HepG2 (cell line): ENCODE results near the gene L2HGDH.

Experiments
- CBFB ChIP-seq: sonication (generic); formaldehyde crosslinking; IDR thresholded peaks from 2 replicates; pipeline ENCODE4 v1.4.0; 2020; ENCODE audit warnings: missing genetic modification reagents
- FOXM1 ChIP-seq: sonication (generic); formaldehyde crosslinking; IDR thresholded peaks from 2 replicates; pipeline ENCODE4 v1.5.0; 2020; ENCODE audit warnings: missing genetic modification reagents
- HINFP ChIP-seq: sonication (generic); formaldehyde crosslinking; IDR thresholded peaks from 2 replicates; pipeline ENCODE4 v1.4.0; 2020; ENCODE audit warnings: low read depth, mild to moderate bottlenecking, missing genetic modification reagents
- TAF15 ChIP-seq: fragments of 200-400 bp; formaldehyde crosslinking; IDR thresholded peaks from one replicate; pipeline ENCODE4 v1.6.1; 2018; ENCODE audit warnings: mild to moderate bottlenecking, low read depth, low read length; ENCODE audit not compliant: poor library complexity, severe bottlenecking
- ZBTB34 ChIP-seq: sonication (generic); formaldehyde crosslinking; IDR thresholded peaks from 2 replicates; pipeline ENCODE4 v1.8.0; 2022; ENCODE audit warnings: mild to moderate bottlenecking, missing genetic modification reagents
- ZBTB40 ChIP-seq, 2 experiments: fragments of 450-650 bp in 1 of 2; sonication (generic) in 1 of 2; formaldehyde crosslinking in 1 of 2; IDR thresholded peaks; 2 replicates each; pipeline versions ENCODE4 v1.6.1 to v1.8.0; 2016 to 2022; ENCODE audit warnings: antibody characterized with exemption in 1 of 2, mild to moderate bottlenecking in 1 of 2, missing genetic modification reagents in 1 of 2
- ZNF251 ChIP-seq: sonication (generic); formaldehyde crosslinking; IDR thresholded peaks from 2 replicates; pipeline ENCODE4 v1.9.0; 2021; ENCODE audit warnings: mild to moderate bottlenecking, missing genetic modification reagents
- ZNF331 ChIP-seq: sonication (generic); formaldehyde crosslinking; IDR thresholded peaks from 2 replicates; pipeline ENCODE4 v1.4.0; 2020; ENCODE audit warnings: missing genetic modification reagents
- ZNF543 ChIP-seq: sonication (generic); formaldehyde crosslinking; IDR thresholded peaks from 2 replicates; pipeline ENCODE4 v1.4.0; 2020; ENCODE audit warnings: mild to moderate bottlenecking, missing genetic modification reagents
- ZNF713 ChIP-seq: sonication (generic); formaldehyde crosslinking; IDR thresholded peaks from 2 replicates; pipeline ENCODE4 v1.4.0; 2020; ENCODE audit warnings: mild to moderate bottlenecking, missing genetic modification reagents
- TF ChIP-seq, protein P1 (sequence below): sonication (generic); formaldehyde crosslinking; IDR thresholded peaks from 2 replicates; pipeline ENCODE4 v1.4.0; 2020; ENCODE audit warnings: missing genetic modification reagents

DNA sequence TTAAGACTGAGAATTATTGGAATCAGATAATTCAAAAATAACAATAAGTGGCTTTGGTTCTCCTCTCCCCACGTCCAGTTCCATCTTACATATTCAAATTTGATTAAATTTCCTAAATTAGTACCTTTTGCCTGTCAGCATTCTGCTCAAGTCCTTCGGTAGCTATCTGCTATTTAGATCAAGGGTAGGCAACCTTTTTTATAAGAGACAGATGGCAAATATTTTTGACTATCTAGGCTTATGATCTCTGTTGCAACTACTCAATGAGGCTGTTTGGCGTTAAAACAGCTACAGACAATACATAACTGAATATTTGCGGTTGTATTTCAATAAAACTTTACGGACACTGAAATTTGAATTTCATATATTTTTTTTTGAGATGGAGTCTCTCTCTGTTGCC, 21.7 kb downstream of the L2HGDH start:
- TF ChIP-seq CBFB (CRISPR knock-in tag) (no peak), ZNF251 (CRISPR knock-in tag) (no peak), TAF15 (no peak), ZBTB40 (IDR thresholded peaks at IDR 0.05) (no peak), ZBTB40 (CRISPR knock-in tag; IDR thresholded peaks at IDR 0.05) (no peak), ZNF543 (CRISPR knock-in tag) (no peak), ZNF331 (CRISPR knock-in tag) (no peak), ZBTB34 (CRISPR knock-in tag) (no peak), HINFP (CRISPR knock-in tag) (no peak), FOXM1 (no peak), ZNF713 (no peak)
- TF ChIP-seq, protein P1, sequence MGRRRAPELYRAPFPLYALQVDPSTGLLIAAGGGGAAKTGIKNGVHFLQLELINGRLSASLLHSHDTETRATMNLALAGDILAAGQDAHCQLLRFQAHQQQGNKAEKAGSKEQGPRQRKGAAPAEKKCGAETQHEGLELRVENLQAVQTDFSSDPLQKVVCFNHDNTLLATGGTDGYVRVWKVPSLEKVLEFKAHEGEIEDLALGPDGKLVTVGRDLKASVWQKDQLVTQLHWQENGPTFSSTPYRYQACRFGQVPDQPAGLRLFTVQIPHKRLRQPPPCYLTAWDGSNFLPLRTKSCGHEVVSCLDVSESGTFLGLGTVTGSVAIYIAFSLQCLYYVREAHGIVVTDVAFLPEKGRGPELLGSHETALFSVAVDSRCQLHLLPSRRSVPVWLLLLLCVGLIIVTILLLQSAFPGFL: no peak
